Kidney epithelial cell (primary cell): ENCODE data around the gene SEPTIN10. TPM values are rescaled to one million over a fixed set of nuclear protein-coding genes. Genes with fewer than 3 reads are reported as not detected.
A peak's percentile ranks its signal among the peaks of the same experiment; 100 is the strongest.

Experiments
- DNase-seq: peaks from one replicate; pipeline ENCODE4 v3.0.0-alpha.2; 2010; ENCODE audit warnings: low read depth
- H3K27me3 ChIP-seq: 2 replicates; pipeline ENCODE4 v1.6.0; 2011; ENCODE audit warnings: low read length; ENCODE audit not compliant: control insufficient read depth, insufficient read depth
- H3K36me3 ChIP-seq: 2 replicates; pipeline ENCODE4 v1.5.1; 2011; ENCODE audit warnings: low read length; ENCODE audit not compliant: control insufficient read depth, insufficient read depth
- H3K4me3 ChIP-seq: 2 replicates; pipeline ENCODE4 v1.5.1; 2011; ENCODE audit warnings: low read depth, mild to moderate bottlenecking, control low read depth, low read length
- CTCF ChIP-seq: IDR thresholded peaks from 2 replicates; pipeline ENCODE4 v1.5.1; 2011; ENCODE audit warnings: mild to moderate bottlenecking, moderate library complexity, low read length, control low read depth, inconsistent platforms; ENCODE audit not compliant: insufficient read depth, poor library complexity, severe bottlenecking
- total RNA-seq: library from RNA; depleted of rRNA; stranded (reverse); fragments of >200 nt; gene quantifications from 2 replicates; pipeline ENCODE4 v1.2.3, GENCODE V29; 2015

The SEPTIN10 gene
- 43.2 and 45.7 TPM in 2 replicates for total RNA-seq

GRCh38 chr2:109613922-109614714, at the start of gene SEPTIN10, which contains the start of gene SOWAHC:
SEPTIN10 (minus strand) TSS chr2:109613966; CDS start chr2:109613827, 139 bp downstream.
SOWAHC (plus strand) TSS chr2:109614364; CDS start chr2:109614490, 126 bp downstream.
- no peak for TF ChIP-seq CTCF
- Histone ChIP-seq H3K4me3 (peak within 1 kb of the TSS; percentile 93), H3K27me3 (no peaks in the 10 kb centered on the region), H3K36me3 (no peaks in the 10 kb centered on the region)
- peak; percentile 96 for DNase-seq

DNA sequence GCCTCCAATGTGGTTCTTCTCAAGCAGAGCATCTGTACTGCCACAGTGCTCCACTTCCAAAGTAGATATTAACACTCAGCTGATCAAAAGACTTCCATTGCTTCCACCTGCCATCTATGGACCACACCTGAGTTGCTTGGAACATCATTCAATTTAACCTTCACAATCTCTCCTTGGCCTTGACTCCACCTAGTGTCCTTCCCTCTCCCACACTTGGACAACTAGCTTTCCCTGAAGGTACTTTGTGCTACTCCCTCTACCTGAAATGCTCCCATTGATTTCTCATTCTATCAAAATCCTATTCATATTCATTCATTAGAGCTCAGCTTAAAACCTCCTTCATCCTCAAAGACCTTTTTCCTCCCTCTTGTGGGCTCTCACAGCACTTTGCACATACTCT, 49.1 kb upstream of the SEPTIN10 start:
- no peaks in the 10 kb centered on the region for H3K36me3 ChIP-seq
- H3K4me3 ChIP-seq = no peak overlapping the region
- TF ChIP-seq CTCF = no peak
- DNase-seq = no peak
- H3K27me3 ChIP-seq = peaks cover 6% of the 10 kb centered on the region

DNA sequence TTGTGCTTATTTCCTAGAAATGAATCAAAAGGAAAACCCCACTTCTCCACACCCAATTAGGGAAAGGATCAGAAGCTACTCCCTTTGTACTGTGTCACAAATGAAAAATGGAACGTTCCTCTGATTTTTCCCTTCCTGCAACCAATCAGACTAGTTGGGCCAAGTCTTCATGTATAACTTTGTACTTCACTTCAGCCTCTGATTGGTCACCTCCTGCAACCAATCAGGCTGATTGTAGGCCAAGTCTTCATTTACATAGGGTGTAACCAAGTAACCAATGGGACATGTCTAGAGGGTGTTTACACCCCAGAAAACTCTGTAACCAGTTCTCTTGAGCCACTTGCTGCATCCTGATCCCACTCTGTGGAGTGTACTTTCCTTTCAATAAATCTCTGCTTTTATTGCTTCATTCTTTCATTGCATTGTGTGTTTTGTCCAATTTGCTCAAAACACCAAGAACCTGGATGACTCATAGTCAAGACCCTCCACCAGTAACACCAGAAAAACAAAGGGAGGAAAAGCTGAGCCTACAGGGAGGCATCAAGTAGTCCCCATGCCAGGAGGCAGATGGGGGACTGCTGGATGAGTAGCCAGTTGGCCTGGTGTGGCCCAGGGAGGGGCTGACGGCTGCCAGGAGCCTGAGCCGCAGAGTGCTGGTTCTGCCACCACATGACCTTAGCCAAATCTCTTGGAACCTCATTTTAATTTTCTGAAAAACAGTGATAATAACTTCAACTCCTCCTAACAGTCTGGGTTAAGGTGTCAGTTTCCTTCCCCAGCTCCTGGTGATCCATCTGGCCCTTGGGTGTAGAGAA, 46.5 kb upstream of the SEPTIN10 start:
- Histone ChIP-seq H3K27me3 (no peaks in the 10 kb centered on the region), H3K4me3 (no peak overlapping the region), H3K36me3 (no peaks in the 10 kb centered on the region)
- no peak for DNase-seq
- TF ChIP-seq CTCF = no peak

- Histone ChIP-seq H3K36me3 (no peaks in the 10 kb centered on the region), H3K27me3 (no peaks in the 10 kb centered on the region), H3K4me3 (no peak overlapping the region)
- no peak for DNase-seq
- TF ChIP-seq CTCF = no peak
These were observed 45.8 kb upstream of the SEPTIN10 start for GRCh38 chr2:109659396-109660045.

- no peak for TF ChIP-seq CTCF
- Histone ChIP-seq H3K4me3 (no peak overlapping the region), H3K27me3 (no peaks in the 10 kb centered on the region), H3K36me3 (no peaks in the 10 kb centered on the region)
- DNase-seq = no peak
These were observed 41.5 kb upstream of the SEPTIN10 start for GRCh38 chr2:109655287-109655686.
